Endothelial cell of umbilical vein (primary cell): ENCODE data around the gene ERCC1. TPM values are rescaled to one million over a fixed set of nuclear protein-coding genes. Genes with fewer than 3 reads are reported as not detected.

Experiments
- BruUV-seq: library from RNA; stranded (reverse); fragments of 400-500 nt; replicated peaks from 2 replicates; lab custom pipeline; 2021; lab: Mats Ljungman, UMichigan
- CTCF ChIA-PET: fragments of 300-600, 350-600 bp; sonication (Branson Sonifier 250); formaldehyde crosslinking; loops from one replicate; lab custom pipeline; 2021; ENCODE audit warnings: antibody characterized with exemption, inconsistent platforms; lab: Charles Lee
- POLR2A ChIA-PET: fragments of 300-600, 350-600 bp; sonication (Branson Sonifier 250); formaldehyde crosslinking; loops from one replicate; lab custom pipeline; 2021; ENCODE audit warnings: antibody characterized with exemption, inconsistent platforms; lab: Charles Lee
- DNase-seq: peaks from one replicate; pipeline ENCODE4 v3.0.0-alpha.2; 2011; ENCODE audit warnings: low read depth, low spot score
- FAIRE-seq: peaks from 2 replicates; lab custom pipeline; 2011; peaks lifted over from hg19 to GRCh38; lab: Jason Lieb, UNC
- H2AFZ ChIP-seq: 2 replicates; pipeline ENCODE4 v1.6.0; 2012; ENCODE audit warnings: low read depth, low read length, control low read depth, inconsistent platforms
- H3K27ac ChIP-seq: 2 replicates; pipeline ENCODE4 v1.5.1; 2011; ENCODE audit warnings: low read depth, mild to moderate bottlenecking, control low read depth, low read length, moderate library complexity; ENCODE audit not compliant: insufficient read depth
- H3K27me3 ChIP-seq, 2 experiments: 2 replicates each; pipeline versions ENCODE4 v1.6.0 to v1.6.1; 2011; ENCODE audit warnings: low read length in 2 of 2, mixed read lengths in 1 of 2; ENCODE audit not compliant: control insufficient read depth in 2 of 2, insufficient read depth in 2 of 2
- H3K36me3 ChIP-seq, 2 experiments: 2 replicates in 1 of 2; 3 replicates in 1 of 2; pipeline ENCODE4 v1.5.1; 2011; ENCODE audit warnings: low read length in 2 of 2, mild to moderate bottlenecking in 1 of 2, moderate library complexity in 1 of 2; ENCODE audit not compliant: control insufficient read depth in 2 of 2, insufficient read depth in 2 of 2; ENCODE audit errors: extremely low read depth in 1 of 2
- H3K4me1 ChIP-seq: 3 replicates; pipeline ENCODE4 v1.5.1; 2011; ENCODE audit warnings: mild to moderate bottlenecking, low read length; ENCODE audit not compliant: control insufficient read depth, insufficient read depth; ENCODE audit errors: extremely low read depth
- H3K4me2 ChIP-seq: 2 replicates; pipeline ENCODE4 v1.6.1; 2011; ENCODE audit warnings: low read length, control low read depth, mixed read lengths; ENCODE audit not compliant: insufficient read depth
- H3K4me3 ChIP-seq, 3 experiments: fragments of 200-600 bp in 1 of 3; sonication (generic), shearing (Covaris generic) in 1 of 3; replicated peaks in 1 of 3; 2 replicates each; pipeline ENCODE4 v1.5.1; 2011 to 2016; ENCODE audit warnings: control low read depth in 3 of 3, low read length in 3 of 3, mild to moderate bottlenecking in 2 of 3, inconsistent platforms in 1 of 3, low read depth in 1 of 3, moderate library complexity in 1 of 3; ENCODE audit not compliant: insufficient read depth in 1 of 3
- H3K79me2 ChIP-seq: 2 replicates; pipeline ENCODE4 v1.6.0; 2012; ENCODE audit warnings: low read length, inconsistent platforms; ENCODE audit not compliant: control insufficient read depth, insufficient read depth
- H3K9ac ChIP-seq: replicated peaks from 2 replicates; pipeline ENCODE3; 2011; ENCODE audit warnings: low read length, control low read depth; ENCODE audit not compliant: insufficient read depth; ENCODE audit errors: extremely low read depth
- H3K9me1 ChIP-seq: replicated peaks from 3 replicates; pipeline ENCODE4 v1.6.0; 2011; ENCODE audit warnings: mild to moderate bottlenecking, low read length; ENCODE audit not compliant: control insufficient read depth, insufficient read depth; ENCODE audit errors: extremely low read depth
- H3K9me3 ChIP-seq: replicated peaks from 2 replicates; pipeline ENCODE4 v1.5.1; 2012; ENCODE audit warnings: low read length, inconsistent platforms; ENCODE audit not compliant: control insufficient read depth, insufficient read depth
- H4K20me1 ChIP-seq: replicated peaks from 2 replicates; pipeline ENCODE3; 2011; ENCODE audit warnings: mild to moderate bottlenecking, low read length; ENCODE audit not compliant: control insufficient read depth, insufficient read depth; ENCODE audit errors: extremely low read depth
- CTCF ChIP-seq, 2 donors: IDR thresholded peaks; 1 replicate in 1 of 2; 2 replicates in 1 of 2; pipeline ENCODE4 v1.5.1; 2011; ENCODE audit warnings: low read length in 2 of 2, mild to moderate bottlenecking in 2 of 2, moderate library complexity in 2 of 2, control low read depth in 1 of 2, inconsistent platforms in 1 of 2, low read depth in 1 of 2; ENCODE audit not compliant: insufficient read depth in 1 of 2; ENCODE audit errors: extremely low read depth in 1 of 2
- MYC ChIP-seq: IDR thresholded peaks from one replicate; pipeline ENCODE4 v1.6.1; 2011; ENCODE audit warnings: mild to moderate bottlenecking, low read depth, low read length
- POLR2AphosphoS5 ChIP-seq: IDR thresholded peaks from 2 replicates; pipeline ENCODE4 v1.6.1; 2012; ENCODE audit warnings: low read depth, mild to moderate bottlenecking, control low read depth, low read length, moderate library complexity; ENCODE audit not compliant: insufficient read depth
- dilution Hi-C: fragments of 300-500 bp; cut with MboI; formaldehyde crosslinking; loops from one replicate; pipeline ENCODE4 v1.15.0; 2019; ENCODE audit warnings: low sequenced_read_pairs; ENCODE audit not compliant: extremely low pct_ligation_motif_present
- intact Hi-C: fragments of 100-400 bp; cut with micrococcal nuclease; formaldehyde crosslinking; loops from one replicate; pipeline ENCODE4 v1.10.0; 2022
- polyA plus RNA-seq, 4 experiments: library from polyadenylated mRNA; depleted of rRNA in 3 of 4; stranded (reverse) in 3 of 4; unstranded in 1 of 4; fragments of >200 nt; gene quantifications; 2 replicates each; pipeline versions ENCODE4 v1.2.1 to v1.2.3, GENCODE V29; 2011 to 2012; ENCODE audit warnings: missing spikeins in 1 of 4
- total RNA-seq: library from RNA; stranded (reverse); gene quantifications from 2 replicates; pipeline ENCODE4 v1.2.3, GENCODE V29; 2021
- TF ChIP-seq, protein P1 (sequence below): IDR thresholded peaks from 2 replicates; pipeline ENCODE4 v1.6.1; 2011; ENCODE audit not compliant: insufficient read depth, insufficient read length

The ERCC1 gene
- total and polyA plus RNA-seq, 2 donors (not counting 3 experiments of a cell fraction or from before 2014, with no cell fraction given), result 81.8 to 126 TPM

DNA sequence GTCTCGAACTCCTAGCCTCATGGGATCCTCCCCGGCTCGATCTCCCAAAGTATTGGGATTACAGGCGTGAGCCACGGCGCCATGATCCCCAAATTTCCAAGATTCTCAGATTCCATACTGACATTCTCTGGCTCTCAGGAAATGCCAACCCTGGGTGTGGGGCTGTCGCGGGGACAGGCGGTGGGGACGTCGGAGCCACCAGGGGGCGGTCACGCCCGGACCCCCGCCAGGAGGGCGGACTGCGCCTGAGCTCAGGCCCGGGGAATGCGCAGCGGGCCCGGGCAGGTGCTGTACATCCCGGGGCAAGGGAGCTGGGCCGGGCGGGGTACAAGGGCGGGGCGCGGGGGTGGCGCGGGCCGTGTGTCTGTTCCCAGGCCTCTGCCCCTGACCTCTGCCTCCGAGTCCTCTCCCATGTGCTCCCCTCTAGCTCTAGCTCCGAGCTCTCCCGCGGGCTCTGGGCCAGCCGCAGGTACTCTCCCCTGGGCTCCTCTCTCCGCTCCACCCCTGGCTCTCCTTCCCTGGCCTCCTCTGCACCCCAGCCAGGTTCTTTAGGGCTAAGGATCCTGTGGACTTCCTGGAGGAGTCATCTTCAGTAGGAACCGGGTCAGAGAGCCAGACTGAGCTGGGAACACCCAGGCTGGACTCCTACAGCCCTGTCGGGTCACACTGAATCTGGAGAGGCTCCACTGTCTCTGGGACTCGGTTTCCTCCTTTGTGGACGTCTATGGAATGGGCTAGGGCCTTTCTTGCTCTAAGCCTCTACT lies 21.2 kb downstream of the ERCC1 start:
- Histone ChIP-seq H3K79me2 (peaks cover 50% of the 10 kb centered on the region), H3K4me2 (peak overlapping the region; percentile 56), H2AFZ (no peak overlapping the region), H3K9ac (peak overlapping the region; percentile 53), H3K9me1 (no peaks in the 10 kb centered on the region), H3K27me3 (no peaks in the 10 kb centered on the region), H3K9me3 (no peaks in the 10 kb centered on the region), H3K4me1 (peaks cover 29% of the 10 kb centered on the region), H3K27ac (peak overlapping the region; percentile 88), H4K20me1 (no peaks in the 10 kb centered on the region), H3K36me3 (no peaks in the 10 kb centered on the region), H3K4me3 (peak overlapping the region in 2 of 3 experiments; percentile 15 to 81)
- ChIA-PET POLR2A (interaction anchor here (0.6 to 1.7 kb wide), 2 partner anchors 67 to 89 kb away, joined by 4 read pairs; no protein-coding TSS in a partner anchor), CTCF (interaction anchor here (0.6 to 6.6 kb wide), 20 partner anchors 8 to 83 kb away, joined by 3 to 101 read pairs (median 4); partner anchors contain the start of genes ERCC1 and ERCC2)
- TF ChIP-seq, protein P1, sequence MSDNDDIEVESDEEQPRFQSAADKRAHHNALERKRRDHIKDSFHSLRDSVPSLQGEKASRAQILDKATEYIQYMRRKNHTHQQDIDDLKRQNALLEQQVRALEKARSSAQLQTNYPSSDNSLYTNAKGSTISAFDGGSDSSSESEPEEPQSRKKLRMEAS, result no peak
- TF ChIP-seq CTCF (IDR thresholded peaks at IDR 0.05; ENCODE audit: extremely low read depth in 1 of 2, insufficient read depth in 1 of 2, low read depth in 1 of 2, low read length in 2 of 2), result peak; percentile 79 to 82
- TF ChIP-seq POLR2AphosphoS5, result peak; percentile 72
- no peak for TF ChIP-seq MYC
- intact Hi-C loops (no loop called here), dilution Hi-C loops (no loop called here)
- BruUV-seq, result no TSS peak
- FAIRE-seq, result peak; percentile 26
- DNase-seq, result peak; percentile 53
